ENCODE measurements around the gene IRF7.

DNA sequence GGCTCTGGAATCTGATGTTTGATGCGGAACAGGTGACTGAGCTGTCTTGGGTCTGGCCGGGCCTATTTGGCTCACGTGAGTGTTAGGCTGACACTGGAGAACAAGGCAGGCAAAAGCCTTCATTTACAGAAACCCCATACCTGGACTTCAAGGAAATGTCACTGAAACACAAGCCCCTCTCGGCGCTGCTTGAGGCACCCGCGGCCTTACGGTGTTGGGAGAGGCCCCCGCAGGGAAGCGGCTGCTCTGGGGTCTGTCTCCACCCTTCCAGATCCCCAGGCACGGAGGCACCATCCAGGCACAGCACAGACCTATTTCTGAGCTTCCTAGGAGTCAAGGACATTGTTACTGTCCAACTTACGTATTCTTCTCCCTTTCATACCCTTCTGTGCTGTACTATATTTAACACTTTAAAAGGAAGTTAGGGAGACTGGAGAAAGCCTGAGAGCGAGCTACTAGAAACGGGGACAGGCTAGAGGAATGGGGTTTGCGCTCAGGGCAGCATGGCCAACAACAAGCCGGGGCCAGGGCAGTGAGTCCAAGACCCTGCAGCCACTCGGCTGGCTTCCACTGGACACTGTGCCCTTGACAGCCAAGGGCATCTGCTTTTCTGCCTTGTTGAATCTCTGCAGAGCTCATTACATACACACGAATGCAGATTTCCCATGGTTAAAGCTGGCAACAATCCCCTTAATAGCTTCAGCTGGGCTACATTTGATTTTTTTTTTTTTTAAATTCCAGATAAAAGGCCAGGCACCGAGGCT lies 45.1 kb upstream of the IRF7 start:
- TF ChIP-seq CTCF (IDR thresholded peaks at IDR 0.05; ENCODE audit: extremely low read depth in 1 of 2, insufficient read depth in 1 of 2, low read depth in 1 of 2, low read length in 2 of 2) (no peak), POLR2A (IDR thresholded peaks at IDR 0.05; ENCODE audit: low read depth, low read length) (no peak), POLR2AphosphoS5 (IDR thresholded peaks at IDR 0.05; ENCODE audit: insufficient read depth, low read depth, low read length) (no peak)
